GM18867 (cell line): ENCODE measurements around the gene RPA3.
"Not testable (repeated sequence)": the region's sequence is repeated elsewhere in the genome, so short reads cannot be mapped to it uniquely, and the experiment has no call there.

Experiments
- ATAC-seq: cut with Tn5 transposase; IDR thresholded peaks from one replicate; pipeline ENCODE4 v1.9.1; 2021; ENCODE audit warnings: mild to moderate bottlenecking, moderate library complexity; ENCODE audit not compliant: unreplicated experiment

RPA3 gene

GRCh38 chr7:7656459-7656858, 61.9 kb downstream of the RPA3 start:
- not testable (repeated sequence) for ATAC-seq

DNA sequence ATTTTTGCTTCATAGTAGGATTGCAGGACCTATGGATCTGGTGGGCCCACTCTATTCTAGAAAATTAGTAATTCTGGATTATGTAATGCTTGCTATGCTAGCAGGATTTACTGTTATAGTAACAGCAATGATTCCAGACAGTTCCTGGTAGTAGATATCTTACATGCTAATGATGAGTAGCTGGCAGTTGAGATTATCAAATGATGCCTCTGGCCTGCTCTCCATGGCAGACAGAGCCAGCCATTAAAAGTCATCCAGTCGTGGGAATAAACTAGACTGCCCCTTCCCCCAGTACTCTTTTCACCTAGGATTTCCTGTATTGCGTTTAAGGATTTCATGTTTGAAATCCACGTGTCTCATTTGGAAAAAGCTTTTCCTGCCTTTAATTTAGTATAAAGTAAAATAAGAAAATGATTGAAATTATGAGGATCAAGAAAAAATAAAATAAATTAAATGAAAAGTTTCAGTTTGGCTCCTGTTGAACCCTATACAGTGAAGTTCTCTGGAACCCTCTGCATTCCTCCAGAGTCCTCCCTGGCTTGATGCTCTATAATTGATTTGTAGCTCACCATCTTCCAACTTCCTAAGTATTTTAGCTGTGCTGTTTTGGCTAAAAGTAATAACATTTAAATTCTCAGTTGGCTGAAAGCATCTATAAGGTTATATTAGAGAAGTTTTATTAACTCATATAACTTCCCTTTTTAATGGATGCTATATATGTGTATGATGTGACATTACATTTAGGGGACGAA, 63.3 kb downstream of the RPA3 start:
- no peak for ATAC-seq

- no peak for ATAC-seq
These were observed 64.7 kb downstream of the RPA3 start for GRCh38 chr7:7653593-7654187.

GRCh38 chr7:7652798-7653540, 65.4 kb downstream of the RPA3 start:
- ATAC-seq = no peak

DNA sequence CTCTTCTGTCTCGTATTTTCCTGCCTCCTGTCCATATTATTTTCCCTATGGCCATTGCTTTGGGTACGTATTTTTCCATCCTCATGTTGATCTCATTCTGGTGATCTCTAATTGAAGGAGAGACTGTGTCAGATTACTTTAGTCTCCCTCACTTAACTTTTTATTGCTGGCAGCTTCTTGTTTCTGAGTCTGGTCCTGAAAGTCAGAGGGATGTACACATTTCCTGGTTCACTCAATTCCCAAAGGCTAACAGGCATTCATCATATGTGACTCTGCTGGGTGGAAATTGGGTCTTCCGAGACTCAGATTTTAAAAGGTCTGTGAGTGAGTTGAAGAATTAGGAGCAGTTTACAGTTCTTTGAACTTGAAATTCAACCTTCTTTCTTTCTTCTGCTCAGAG, 66.9 kb downstream of the RPA3 start:
- ATAC-seq = no peak

DNA sequence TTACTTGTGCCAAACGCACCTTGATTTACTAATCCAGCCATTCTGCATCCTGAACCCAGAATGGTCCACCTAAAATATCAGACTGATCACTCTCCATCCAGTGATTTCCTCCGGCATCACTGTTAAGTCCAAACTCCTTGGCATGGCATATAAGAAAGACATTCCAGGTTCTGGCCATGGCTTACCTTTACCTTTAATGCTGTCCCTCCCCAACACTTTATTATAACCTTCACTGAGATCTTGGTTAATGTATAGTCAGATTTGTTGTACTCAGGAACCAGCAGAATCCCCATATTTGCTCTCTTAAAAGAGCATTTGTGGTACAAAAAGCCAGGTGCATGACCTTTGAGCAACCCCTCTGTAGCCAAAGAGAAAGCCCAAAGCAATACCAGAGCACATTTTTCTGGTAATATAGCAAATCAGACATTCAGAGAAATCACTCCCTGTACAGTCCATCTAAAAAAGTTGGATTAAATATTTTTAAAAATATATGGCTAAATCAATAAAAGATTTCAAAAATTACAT, 67.7 kb downstream of the RPA3 start:
- ATAC-seq = no peak

GRCh38 chr7:7647495-7648036, 70.8 kb downstream of the RPA3 start:
- ATAC-seq = no peak

- ATAC-seq = no peak
These were observed 76.3 kb downstream of the RPA3 start for GRCh38 chr7:7642081-7642480.

DNA sequence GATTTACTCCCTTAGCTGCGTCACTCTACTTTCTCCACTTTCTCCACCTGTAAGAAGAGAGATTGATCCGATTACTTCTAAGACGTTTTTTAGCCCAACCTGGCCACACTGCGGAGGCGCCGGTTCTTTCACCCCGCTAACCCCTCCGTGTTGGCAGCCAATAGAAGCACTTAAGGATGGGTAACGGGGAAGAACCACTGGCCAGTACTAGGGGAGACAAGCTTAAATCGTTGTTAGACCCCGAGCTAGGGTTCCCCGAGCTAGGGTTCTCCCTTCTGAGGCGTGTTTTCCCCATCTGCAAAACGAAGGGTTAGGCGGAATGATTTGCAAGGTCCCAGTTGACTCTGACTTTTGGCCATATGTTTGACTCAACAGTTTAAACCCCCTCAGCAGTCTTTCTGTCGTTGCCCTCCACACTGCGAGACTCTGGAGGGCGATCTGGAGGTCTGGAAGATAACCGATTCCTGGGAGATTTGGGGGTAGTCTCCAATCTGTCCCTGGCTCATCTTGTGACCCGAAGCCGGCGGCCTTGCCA, 77.2 kb downstream of the RPA3 start:
- ATAC-seq = peak; percentile 12

- peak; percentile 96 for ATAC-seq
These were observed 77.9 kb downstream of the RPA3 start, which contains the start of gene UMAD1 for GRCh38 chr7:7640221-7641128. UMAD1 (plus strand) TSS chr7:7640752; CDS start chr7:7673372, 32,620 bp downstream.

GRCh38 chr7:7639847-7640220, 78.6 kb downstream of the RPA3 start:
- peak; percentile 18 for ATAC-seq

- no peak for ATAC-seq
These were observed 79.0 kb downstream of the RPA3 start for GRCh38 chr7:7639421-7639820.

GRCh38 chr7:7630626-7631329, 87.6 kb downstream of the RPA3 start:
- ATAC-seq = no peak

DNA sequence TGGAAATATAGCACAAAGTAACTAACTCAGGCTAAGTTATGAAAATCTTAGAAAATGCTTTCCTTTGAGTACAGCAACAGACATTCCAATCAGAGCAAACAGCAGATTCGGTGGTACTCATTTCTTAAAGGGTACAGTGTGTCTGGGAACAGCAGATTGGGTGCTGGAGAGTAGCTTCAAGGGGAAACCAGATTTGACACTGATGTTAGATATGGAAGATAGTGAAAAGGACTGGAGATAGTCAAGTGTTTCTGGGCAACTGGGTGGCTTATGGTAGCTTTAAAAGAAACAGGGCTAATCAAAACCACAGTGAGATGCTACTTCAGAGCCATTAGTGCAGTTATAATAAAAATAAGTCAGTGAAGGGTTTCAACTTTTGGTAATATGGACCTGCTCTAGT, 89.9 kb downstream of the RPA3 start:
- no peak for ATAC-seq

GRCh38 chr7:7620644-7621210, 97.7 kb downstream of the RPA3 start:
- no peak for ATAC-seq

DNA sequence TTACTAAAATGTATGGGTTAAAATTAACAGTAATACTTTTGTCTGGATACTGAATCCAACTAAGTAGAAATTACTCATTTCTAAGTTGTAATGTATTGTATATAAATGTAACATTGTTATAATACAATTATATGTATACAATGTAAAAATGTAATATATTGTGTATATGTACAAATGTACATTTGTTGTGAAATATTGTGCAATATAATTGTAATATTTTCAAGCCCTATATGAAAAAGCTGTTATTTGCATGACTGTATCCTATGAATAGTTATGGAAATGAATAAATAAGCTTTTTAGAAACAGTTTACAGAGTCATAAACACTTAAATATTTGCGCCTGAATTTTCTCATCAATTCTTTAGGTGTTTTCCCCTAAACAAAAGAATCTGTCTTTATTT, 98.2 kb downstream of the RPA3 start:
- no peak for ATAC-seq

DNA sequence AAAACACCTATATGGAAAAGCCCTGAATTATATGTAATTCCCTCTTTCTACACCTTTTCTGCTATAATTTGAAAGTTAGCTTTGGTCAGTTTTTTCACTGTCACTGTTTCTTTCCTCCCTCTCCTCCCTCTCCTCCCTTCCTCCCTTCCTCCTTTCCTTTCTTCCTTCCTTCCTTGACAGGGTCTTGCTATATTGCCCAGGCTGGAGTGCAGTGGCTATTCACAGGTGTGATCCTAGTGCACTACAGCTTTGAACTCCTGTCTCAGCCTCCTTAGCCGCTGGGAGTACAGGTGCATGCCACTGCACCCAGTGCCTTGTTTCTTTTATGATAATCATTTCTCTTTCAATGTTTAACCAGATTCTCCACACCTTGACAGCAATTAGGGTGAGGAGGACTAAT, 100.0 kb downstream of the RPA3 start:
- no peak for ATAC-seq

DNA sequence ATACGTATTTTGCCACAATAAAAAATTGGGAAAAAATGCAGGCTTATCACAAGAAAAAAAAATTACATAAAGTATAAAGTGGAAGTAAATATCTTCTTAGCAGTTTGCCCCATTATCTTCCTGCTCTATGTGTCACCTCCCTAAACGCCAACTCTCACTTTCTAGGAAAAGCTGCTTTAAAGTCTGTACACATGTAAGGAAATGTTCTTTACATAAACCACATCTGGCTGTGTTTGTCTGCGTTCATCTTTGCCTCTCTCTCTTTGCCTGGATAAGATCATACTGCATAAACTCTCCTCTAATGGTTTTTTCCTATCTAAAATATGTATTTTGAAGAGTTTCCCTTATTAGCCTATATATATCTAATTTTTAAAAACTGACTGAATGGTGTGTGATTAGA, 100.9 kb downstream of the RPA3 start:
- ATAC-seq = no peak
